Lower leg skin (tissue), 3 donors: Measurements from ENCODE around the gene KRTAP12-4.

ENCODE experiments used
- POLR2A ChIP-seq, 2 donors: fragments of 450-650 bp; IDR thresholded peaks; one replicate each; pipeline ENCODE4 v1.6.1; 2016 to 2017; ENCODE audit warnings: antibody characterized with exemption in 2 of 2, mild to moderate bottlenecking in 1 of 2, moderate library complexity in 1 of 2
- TF ChIP-seq, protein P1 (sequence below), 3 donors: fragments of 450-650 bp; IDR thresholded peaks; one replicate each; pipeline ENCODE4 v1.5.1; 2016; ENCODE audit warnings: antibody characterized with exemption in 3 of 3, mild to moderate bottlenecking in 3 of 3, moderate library complexity in 2 of 3

DNA sequence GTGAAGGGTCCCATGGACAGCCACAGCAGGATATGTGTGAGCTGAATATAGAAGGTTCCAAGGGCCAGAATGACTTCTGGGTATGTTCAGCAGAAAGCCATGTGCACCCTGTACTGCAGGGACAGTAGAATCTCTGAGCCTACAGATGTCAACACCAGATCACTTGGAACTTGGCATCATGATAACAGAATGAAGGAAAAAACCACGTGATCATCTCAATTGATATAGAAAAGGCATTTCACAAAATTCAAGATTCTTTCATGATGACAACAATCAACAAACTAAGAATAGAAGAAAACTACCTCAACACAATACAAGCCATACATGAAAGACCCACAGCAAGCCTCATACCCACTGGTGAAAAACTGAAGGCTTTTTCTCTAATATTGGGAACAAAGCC is 13.2 kb upstream of the KRTAP12-4 start:
- TF ChIP-seq, protein P1, sequence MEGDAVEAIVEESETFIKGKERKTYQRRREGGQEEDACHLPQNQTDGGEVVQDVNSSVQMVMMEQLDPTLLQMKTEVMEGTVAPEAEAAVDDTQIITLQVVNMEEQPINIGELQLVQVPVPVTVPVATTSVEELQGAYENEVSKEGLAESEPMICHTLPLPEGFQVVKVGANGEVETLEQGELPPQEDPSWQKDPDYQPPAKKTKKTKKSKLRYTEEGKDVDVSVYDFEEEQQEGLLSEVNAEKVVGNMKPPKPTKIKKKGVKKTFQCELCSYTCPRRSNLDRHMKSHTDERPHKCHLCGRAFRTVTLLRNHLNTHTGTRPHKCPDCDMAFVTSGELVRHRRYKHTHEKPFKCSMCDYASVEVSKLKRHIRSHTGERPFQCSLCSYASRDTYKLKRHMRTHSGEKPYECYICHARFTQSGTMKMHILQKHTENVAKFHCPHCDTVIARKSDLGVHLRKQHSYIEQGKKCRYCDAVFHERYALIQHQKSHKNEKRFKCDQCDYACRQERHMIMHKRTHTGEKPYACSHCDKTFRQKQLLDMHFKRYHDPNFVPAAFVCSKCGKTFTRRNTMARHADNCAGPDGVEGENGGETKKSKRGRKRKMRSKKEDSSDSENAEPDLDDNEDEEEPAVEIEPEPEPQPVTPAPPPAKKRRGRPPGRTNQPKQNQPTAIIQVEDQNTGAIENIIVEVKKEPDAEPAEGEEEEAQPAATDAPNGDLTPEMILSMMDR (IDR thresholded peaks at IDR 0.05) = no peak
- no peak for TF ChIP-seq POLR2A (IDR thresholded peaks at IDR 0.05)
